Measurements from ENCODE around the gene ADAMTS13.

ADAMTS13 gene

GRCh38 chr9:133470988-133471387, 48.8 kb downstream of the ADAMTS13 start:
- no peak for FAIRE-seq
- DNase-seq (ENCODE audit: low spot score), result no peak

- no peak for FAIRE-seq
These were observed 49.5 kb downstream of the ADAMTS13 start for GRCh38 chr9:133471551-133472276.

GRCh38 chr9:133472277-133472645, 50.1 kb downstream of the ADAMTS13 start:
- FAIRE-seq, result no peak
- DNase-seq (ENCODE audit: low spot score), result no peak

More at GRCh38 chr9:133471551-133472276, 49.5 kb downstream of the ADAMTS13 start:
- no peak for DNase-seq (ENCODE audit: low spot score)

- DNase-seq (ENCODE audit: low spot score), result no peak
- FAIRE-seq, result no peak
These were observed 50.7 kb downstream of the ADAMTS13 start for GRCh38 chr9:133472753-133473378.

- FAIRE-seq, result no peak
These were observed 51.6 kb downstream of the ADAMTS13 start for GRCh38 chr9:133473743-133474142.

GRCh38 chr9:133474215-133474614, 52.0 kb downstream of the ADAMTS13 start:
- DNase-seq (ENCODE audit: low spot score) (no peak), FAIRE-seq (no peak)

More at GRCh38 chr9:133473743-133474142, 51.6 kb downstream of the ADAMTS13 start:
- DNase-seq (ENCODE audit: low spot score), result no peak

- no peak for FAIRE-seq
- no peak for DNase-seq (ENCODE audit: low spot score)
These were observed 52.7 kb downstream of the ADAMTS13 start for GRCh38 chr9:133474853-133475252.

GRCh38 chr9:133475292-133476012, 53.3 kb downstream of the ADAMTS13 start:
- DNase-seq (ENCODE audit: low spot score), result no peak
- FAIRE-seq, result no peak

- DNase-seq (ENCODE audit: low spot score) (no peak), FAIRE-seq (no peak)
These were observed 54.1 kb downstream of the ADAMTS13 start for GRCh38 chr9:133476036-133476931.

- DNase-seq (ENCODE audit: low spot score), result no peak
- no peak for FAIRE-seq
These were observed 54.8 kb downstream of the ADAMTS13 start for GRCh38 chr9:133476941-133477340.

- DNase-seq (ENCODE audit: low spot score), result no peak
- FAIRE-seq, result no peak
These were observed 55.3 kb downstream of the ADAMTS13 start for GRCh38 chr9:133477461-133477860.

GRCh38 chr9:133477992-133478850, 56.1 kb downstream of the ADAMTS13 start:
- peak; percentile 36 for DNase-seq (ENCODE audit: low spot score)
- no peak for FAIRE-seq

GRCh38 chr9:133478851-133479711, 56.9 kb downstream of the ADAMTS13 start, which contains the start of gene SLC2A6:
Gene SLC2A6, minus strand, starts transcription at chr9:133479099. Its CDS starts 40 bp downstream, at chr9:133479059.
- DNase-seq (ENCODE audit: low spot score) (peak; percentile 73), FAIRE-seq (no peak)

- no peak for FAIRE-seq
- DNase-seq (ENCODE audit: low spot score), result no peak
These were observed 61.4 kb downstream of the ADAMTS13 start for GRCh38 chr9:133483611-133484010.

GRCh38 chr9:133484671-133485437, 62.7 kb downstream of the ADAMTS13 start:
- DNase-seq (ENCODE audit: low spot score) (no peak), FAIRE-seq (no peak)

- FAIRE-seq (no peak), DNase-seq (ENCODE audit: low spot score) (no peak)
These were observed 63.5 kb downstream of the ADAMTS13 start for GRCh38 chr9:133485531-133486260.

- DNase-seq (ENCODE audit: low spot score) (no peak), FAIRE-seq (no peak)
These were observed 65.2 kb downstream of the ADAMTS13 start for GRCh38 chr9:133487331-133487725.
